Measurements from ENCODE around the gene GREB1. TPM values are rescaled to one million over a fixed set of nuclear protein-coding genes. Genes with fewer than 3 reads are reported as not detected.

The GREB1 gene
- total RNA-seq, 1 donor from 2014 or later, result 50.5 TPM

DNA sequence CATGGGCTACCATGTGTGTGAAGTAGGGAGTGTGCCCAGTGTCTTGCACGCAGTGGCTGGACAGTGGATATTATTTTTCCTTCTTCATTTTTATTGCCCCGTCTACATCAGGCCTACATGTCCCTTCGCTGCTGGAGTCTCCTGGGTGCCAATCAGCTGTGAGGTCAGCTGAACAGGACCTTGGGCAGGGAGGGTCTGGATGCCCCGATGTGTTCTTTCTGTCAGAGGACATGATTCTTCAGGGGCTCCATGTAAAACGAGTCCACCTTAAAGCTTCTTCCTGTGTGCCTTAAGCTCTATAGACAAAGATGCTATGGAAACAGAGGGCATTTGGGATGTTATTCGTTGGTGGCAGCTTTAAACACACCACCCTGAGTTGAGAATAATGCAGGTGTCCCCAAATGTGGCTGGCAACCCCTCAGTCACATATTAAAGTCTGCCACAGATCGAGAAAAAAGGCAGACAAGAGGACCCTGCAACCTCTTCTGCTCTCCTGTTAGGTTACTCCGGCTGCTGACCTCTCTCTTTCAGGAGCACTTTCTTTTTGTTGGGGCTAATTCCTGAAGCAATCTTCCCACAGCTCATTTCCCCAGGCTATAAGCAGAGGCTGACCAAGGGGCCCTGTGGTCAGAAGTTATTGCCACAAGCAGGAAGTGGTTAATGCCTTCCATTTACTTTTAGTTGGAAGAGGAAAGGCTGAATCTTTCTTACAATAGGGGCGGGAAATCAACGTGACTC, 20.0 kb downstream of the GREB1 start:
- peaks cover 5% of the 10 kb centered on the region for H3K9me3 Mint-ChIP-seq
- no peak overlapping the region for H3K4me3 Mint-ChIP-seq
- H3K4me1 Mint-ChIP-seq (ENCODE audit: unreplicated experiment), result peaks cover 36% of the 10 kb centered on the region
- DNase-seq (ENCODE audit: extremely low spot score, unreplicated experiment), result no peak
- H3K27me3 Mint-ChIP-seq, result no peaks in the 10 kb centered on the region
- H3K36me3 Mint-ChIP-seq, result peaks cover 4% of the 10 kb centered on the region
- TF ChIP-seq, protein P1, sequence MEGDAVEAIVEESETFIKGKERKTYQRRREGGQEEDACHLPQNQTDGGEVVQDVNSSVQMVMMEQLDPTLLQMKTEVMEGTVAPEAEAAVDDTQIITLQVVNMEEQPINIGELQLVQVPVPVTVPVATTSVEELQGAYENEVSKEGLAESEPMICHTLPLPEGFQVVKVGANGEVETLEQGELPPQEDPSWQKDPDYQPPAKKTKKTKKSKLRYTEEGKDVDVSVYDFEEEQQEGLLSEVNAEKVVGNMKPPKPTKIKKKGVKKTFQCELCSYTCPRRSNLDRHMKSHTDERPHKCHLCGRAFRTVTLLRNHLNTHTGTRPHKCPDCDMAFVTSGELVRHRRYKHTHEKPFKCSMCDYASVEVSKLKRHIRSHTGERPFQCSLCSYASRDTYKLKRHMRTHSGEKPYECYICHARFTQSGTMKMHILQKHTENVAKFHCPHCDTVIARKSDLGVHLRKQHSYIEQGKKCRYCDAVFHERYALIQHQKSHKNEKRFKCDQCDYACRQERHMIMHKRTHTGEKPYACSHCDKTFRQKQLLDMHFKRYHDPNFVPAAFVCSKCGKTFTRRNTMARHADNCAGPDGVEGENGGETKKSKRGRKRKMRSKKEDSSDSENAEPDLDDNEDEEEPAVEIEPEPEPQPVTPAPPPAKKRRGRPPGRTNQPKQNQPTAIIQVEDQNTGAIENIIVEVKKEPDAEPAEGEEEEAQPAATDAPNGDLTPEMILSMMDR (conservative IDR thresholded peaks at IDR 0.05), result no peak
- H3K27ac Mint-ChIP-seq, result no peak overlapping the region

DNA sequence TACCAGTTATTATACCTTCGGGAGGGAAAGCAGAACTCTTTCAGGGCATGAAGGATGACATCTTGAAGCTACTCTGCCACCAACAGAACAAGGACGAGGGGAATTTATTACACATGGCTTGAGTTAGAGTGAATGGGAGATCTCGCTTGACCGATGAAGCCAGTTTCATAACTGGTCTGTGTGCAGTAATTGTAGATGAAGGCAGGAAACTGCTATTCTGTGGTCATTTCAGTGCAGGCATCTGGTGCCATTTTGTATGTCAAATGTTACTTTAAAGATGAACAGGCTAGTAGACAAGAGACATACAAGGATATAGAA, 20.5 kb downstream of the GREB1 start:
- H3K9me3 Mint-ChIP-seq, result peaks cover 5% of the 10 kb centered on the region
- no peaks in the 10 kb centered on the region for H3K27me3 Mint-ChIP-seq
- TF ChIP-seq, protein P1 (conservative IDR thresholded peaks at IDR 0.05), result no peak
- peaks cover 40% of the 10 kb centered on the region for H3K4me1 Mint-ChIP-seq (ENCODE audit: unreplicated experiment)
- DNase-seq (ENCODE audit: extremely low spot score, unreplicated experiment), result no peak
- H3K4me3 Mint-ChIP-seq, result no peak overlapping the region
- peaks cover 4% of the 10 kb centered on the region for H3K36me3 Mint-ChIP-seq
- H3K27ac Mint-ChIP-seq, result no peak overlapping the region

DNA sequence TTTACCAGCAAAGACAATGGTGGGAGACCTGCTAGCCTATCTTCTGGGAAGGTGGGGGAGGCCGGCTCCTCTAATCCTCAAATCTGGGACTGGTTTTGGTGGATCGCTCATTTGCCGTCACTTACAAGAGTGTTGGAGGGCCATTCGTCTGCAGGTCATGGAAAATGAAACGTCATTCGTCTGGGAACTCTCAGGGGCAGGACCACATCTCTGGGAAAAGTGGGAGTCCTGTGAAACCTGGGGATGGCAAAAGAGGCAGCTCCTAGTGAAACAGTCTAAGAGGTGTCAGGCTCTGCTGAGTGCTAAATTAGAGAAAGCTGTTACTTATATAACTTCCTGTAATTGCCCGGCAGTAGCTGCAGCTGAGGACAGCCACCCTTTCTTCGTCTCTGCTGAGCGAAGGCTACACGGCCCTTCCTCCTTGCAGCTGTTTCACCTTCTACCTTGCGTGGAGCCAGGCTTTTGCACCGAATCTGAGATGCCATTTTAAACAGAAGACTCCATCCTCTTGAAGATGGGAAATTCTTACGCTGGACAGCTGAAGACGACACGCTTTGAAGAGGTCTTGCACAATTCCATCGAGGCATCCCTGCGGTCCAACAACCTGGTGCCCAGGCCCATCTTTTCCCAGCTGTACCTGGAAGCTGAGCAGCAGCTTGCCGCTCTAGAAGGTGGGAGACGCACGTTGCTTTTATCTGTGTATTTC, 22.4 kb downstream of the GREB1 start:
- Mint-ChIP-seq H3K27me3 (no peaks in the 10 kb centered on the region), H3K36me3 (no peaks in the 10 kb centered on the region), H3K4me3 (no peak overlapping the region), H3K27ac (no peak overlapping the region), H3K9me3 (no peaks in the 10 kb centered on the region), H3K4me1 (ENCODE audit: unreplicated experiment) (peaks cover 41% of the 10 kb centered on the region)
- TF ChIP-seq, protein P1 (conservative IDR thresholded peaks at IDR 0.05), result no peak
- no peak for DNase-seq (ENCODE audit: extremely low spot score, unreplicated experiment)

DNA sequence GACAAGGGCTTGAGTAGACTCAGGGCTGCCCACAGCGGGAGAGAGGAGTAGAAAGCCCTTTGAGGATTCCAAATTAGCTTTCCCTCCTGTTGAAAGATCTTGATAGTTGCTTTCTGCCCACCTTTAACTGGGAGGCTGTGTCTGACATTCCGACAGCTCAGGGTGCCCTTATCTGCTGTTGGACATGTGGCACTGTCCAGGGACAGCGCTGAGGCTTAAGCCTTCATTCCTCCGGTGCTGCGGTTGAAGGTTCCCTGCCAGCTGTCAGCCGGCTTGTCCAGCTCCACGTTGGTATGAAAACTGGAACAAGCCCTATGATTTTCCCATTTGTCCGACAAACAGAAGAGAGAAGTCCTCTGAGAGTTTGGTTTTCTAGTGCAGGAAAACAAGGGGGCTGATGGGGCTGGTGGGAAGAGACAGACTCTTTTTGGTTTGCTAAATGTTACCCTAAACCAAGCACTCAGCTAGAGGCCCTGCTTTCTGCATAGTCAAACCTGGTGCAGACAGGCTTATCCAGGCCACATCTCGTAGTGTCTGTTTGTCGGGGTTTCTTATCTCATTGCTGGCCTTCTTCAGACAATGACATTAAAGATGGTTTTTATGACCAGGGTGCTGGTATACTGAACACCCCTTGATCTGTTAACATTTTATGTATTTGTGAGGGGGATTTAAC, 24.5 kb downstream of the GREB1 start:
- no peak overlapping the region for H3K27ac Mint-ChIP-seq
- TF ChIP-seq, protein P1 (conservative IDR thresholded peaks at IDR 0.05), result no peak
- DNase-seq (ENCODE audit: extremely low spot score, unreplicated experiment), result no peak
- H3K36me3 Mint-ChIP-seq, result no peaks in the 10 kb centered on the region
- H3K27me3 Mint-ChIP-seq, result no peaks in the 10 kb centered on the region
- H3K9me3 Mint-ChIP-seq, result no peaks in the 10 kb centered on the region
- no peak overlapping the region for H3K4me3 Mint-ChIP-seq
- peaks cover 39% of the 10 kb centered on the region for H3K4me1 Mint-ChIP-seq (ENCODE audit: unreplicated experiment)

DNA sequence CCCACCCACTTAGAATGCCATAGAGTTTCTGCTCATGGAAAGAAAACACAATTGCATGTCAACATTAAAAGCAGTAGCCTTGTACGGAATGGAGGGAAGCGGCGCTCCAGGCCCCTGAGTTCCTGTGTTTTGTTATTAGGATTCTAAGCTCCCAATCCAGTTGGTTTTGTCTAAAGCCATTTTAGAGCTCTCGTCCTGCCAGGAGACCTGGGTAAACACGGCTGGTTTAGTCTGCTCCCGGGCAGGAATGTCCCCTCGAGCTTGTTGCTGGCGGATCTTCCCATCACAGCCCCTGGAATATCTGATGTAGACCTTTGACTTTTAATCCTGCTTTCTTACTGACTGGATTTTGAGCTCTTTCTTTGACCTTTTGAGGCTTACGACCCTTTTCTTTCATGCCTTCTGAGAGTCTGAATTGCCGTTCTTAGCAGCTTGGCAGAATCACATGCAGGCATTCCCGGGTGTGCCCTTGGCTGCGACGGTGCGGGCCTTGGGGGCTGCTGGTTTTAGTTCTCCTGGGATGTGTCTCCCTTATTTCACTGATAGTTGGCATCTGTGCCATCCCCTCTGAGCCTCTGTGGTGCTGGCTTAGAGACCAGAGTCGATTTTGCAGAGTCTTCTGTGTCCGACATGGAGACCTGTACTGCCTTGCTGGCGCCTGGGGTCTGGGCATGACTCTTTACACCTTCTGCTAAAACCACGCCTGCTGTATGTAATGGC, 25.4 kb downstream of the GREB1 start:
- no peak for DNase-seq (ENCODE audit: extremely low spot score, unreplicated experiment)
- TF ChIP-seq, protein P1 (conservative IDR thresholded peaks at IDR 0.05), result no peak
- no peaks in the 10 kb centered on the region for H3K9me3 Mint-ChIP-seq
- H3K27me3 Mint-ChIP-seq, result no peaks in the 10 kb centered on the region
- no peak overlapping the region for H3K4me3 Mint-ChIP-seq
- no peaks in the 10 kb centered on the region for H3K36me3 Mint-ChIP-seq
- no peak overlapping the region for H3K27ac Mint-ChIP-seq
- peaks cover 31% of the 10 kb centered on the region for H3K4me1 Mint-ChIP-seq (ENCODE audit: unreplicated experiment)
